Measurements from ENCODE around the gene TXNRD3. TPM values are rescaled to one million over a fixed set of nuclear protein-coding genes. Genes with fewer than 3 reads are reported as not detected.

The TXNRD3 gene
- total RNA-seq, 1 experiment from 2014 or later: 15.2 TPM

Other genes with a start within 250 kb of the TXNRD3 start
- 14.5 and 16.8 TPM in 2 replicates for gene ZXDC, start 179.2 kb downstream of the TXNRD3 start, total RNA-seq (2014; rRNA removed)
- gene UROC1, start 137.4 kb downstream of the TXNRD3 start, total RNA-seq (2014; rRNA removed): not detected in 2 replicates
- gene CHST13, start 131.0 kb downstream of the TXNRD3 start, total RNA-seq (2014; rRNA removed): not detected in 2 replicates
- not detected in 2 replicates for gene C3orf22, start 96.2 kb downstream of the TXNRD3 start, total RNA-seq (2014; rRNA removed)
- gene CHCHD6, start 49.1 kb upstream of the TXNRD3 start, total RNA-seq (2014; rRNA removed): 23.5 and 25.5 TPM in 2 replicates